PC-3 (cell line): ENCODE data around the gene WDR33.

Source experiments
- CTCF ChIP-seq: fragments of 300-600 bp; sonication (generic); conservative IDR thresholded peaks from 2 replicates; pipeline ENCODE4 v1.5.1; 2017; ENCODE audit warnings: antibody characterized with exemption, low read depth, mild to moderate bottlenecking, low read length
- EZH2 ChIP-seq: fragments of 300-600 bp; sonication (generic); IDR thresholded peaks from one replicate; pipeline ENCODE4 v1.6.1; 2017; ENCODE audit warnings: antibody characterized with exemption, mild to moderate bottlenecking, low read length; ENCODE audit not compliant: unreplicated experiment
- EZH2phosphoT487 ChIP-seq: fragments of 300-600 bp; sonication (generic); IDR thresholded peaks from 2 replicates; pipeline ENCODE4 v1.6.1; 2018; ENCODE audit warnings: mild to moderate bottlenecking, antibody characterized with exemption, low read length, borderline replicate concordance

GRCh38 chr2:127702395-127703009, 108.5 kb downstream of the WDR33 start:
- TF ChIP-seq CTCF, result no peak
- no peak for TF ChIP-seq EZH2
- TF ChIP-seq EZH2phosphoT487, result no peak
